Keratinocyte (primary cell): ENCODE results near the gene EN2. TPM values are rescaled to one million over a fixed set of nuclear protein-coding genes. Genes with fewer than 3 reads are reported as not detected.

Experiments used
- DNase-seq: peaks from one replicate; pipeline ENCODE4 v3.0.0-alpha.2; 2011; ENCODE audit warnings: low read depth, missing footprints, low spot score
- FAIRE-seq: peaks from 2 replicates; lab custom pipeline; 2011; peaks lifted over from hg19 to GRCh38; lab: Jason Lieb, UNC
- H2AFZ ChIP-seq: 2 replicates; pipeline ENCODE4 v1.6.0; 2012; ENCODE audit warnings: low read length, control low read depth, inconsistent platforms; ENCODE audit not compliant: control insufficient read depth
- H3K27ac ChIP-seq: 2 replicates; pipeline ENCODE4 v1.5.1; 2011; ENCODE audit warnings: low read length; ENCODE audit not compliant: control insufficient read depth, insufficient read depth
- H3K27me3 ChIP-seq: 3 replicates; pipeline ENCODE4 v1.6.0; 2011; ENCODE audit warnings: low read length; ENCODE audit not compliant: control insufficient read depth, insufficient read depth; ENCODE audit errors: extremely low read depth
- H3K36me3 ChIP-seq, 2 experiments: 2 replicates in 1 of 2; 3 replicates in 1 of 2; pipeline ENCODE4 v1.5.1; 2011; ENCODE audit warnings: low read length in 2 of 2, mild to moderate bottlenecking in 1 of 2; ENCODE audit not compliant: control insufficient read depth in 2 of 2, insufficient read depth in 2 of 2; ENCODE audit errors: extremely low read depth in 1 of 2
- H3K4me1 ChIP-seq: 3 replicates; pipeline ENCODE4 v1.5.1; 2011; ENCODE audit warnings: low read length; ENCODE audit not compliant: control insufficient read depth, insufficient read depth; ENCODE audit errors: extremely low read depth
- H3K4me2 ChIP-seq: 3 replicates; pipeline ENCODE4 v1.6.0; 2011; ENCODE audit warnings: low read depth, low read length; ENCODE audit not compliant: control insufficient read depth, insufficient read depth; ENCODE audit errors: extremely low read depth
- H3K4me3 ChIP-seq, 3 experiments: fragments of 200-600 bp in 1 of 3; sonication (generic) in 1 of 3; 2 replicates in 2 of 3; 3 replicates in 1 of 3; pipeline ENCODE4 v1.5.1; 2011 to 2016; ENCODE audit warnings: low read length in 3 of 3, mild to moderate bottlenecking in 3 of 3, control low read depth in 2 of 3, inconsistent platforms in 1 of 3, low read depth in 1 of 3, mixed read lengths in 1 of 3, mixed run types in 1 of 3, moderate library complexity in 1 of 3; ENCODE audit not compliant: control insufficient read depth in 2 of 3, insufficient read depth in 2 of 3; ENCODE audit errors: extremely low read depth in 1 of 3
- H3K79me2 ChIP-seq: 2 replicates; pipeline ENCODE4 v1.6.0; 2012; ENCODE audit warnings: low read length; ENCODE audit not compliant: control insufficient read depth, insufficient read depth
- H3K9ac ChIP-seq: 3 replicates; pipeline ENCODE4 v1.6.0; 2011; ENCODE audit warnings: low read length; ENCODE audit not compliant: control insufficient read depth, insufficient read depth; ENCODE audit errors: extremely low read depth
- H3K9me1 ChIP-seq: 3 replicates; pipeline ENCODE4 v1.6.0; 2011; ENCODE audit warnings: low read length; ENCODE audit not compliant: control insufficient read depth, insufficient read depth; ENCODE audit errors: extremely low read depth
- H3K9me3 ChIP-seq: 2 replicates; pipeline ENCODE4 v1.5.1; 2012; ENCODE audit warnings: low read depth, low read length; ENCODE audit not compliant: control insufficient read depth
- H4K20me1 ChIP-seq: 3 replicates; pipeline ENCODE4 v1.6.0; 2011; ENCODE audit warnings: low read length; ENCODE audit not compliant: control insufficient read depth, insufficient read depth; ENCODE audit errors: extremely low read depth
- CTCF ChIP-seq, 3 experiments: IDR thresholded peaks in 1 of 3; conservative IDR thresholded peaks in 1 of 3; optimal IDR thresholded peaks in 1 of 3; 2 replicates in 2 of 3; 3 replicates in 1 of 3; pipeline versions ENCODE3 to v1.5.1; 2011; ENCODE audit warnings: low read length in 3 of 3, mild to moderate bottlenecking in 3 of 3, moderate library complexity in 2 of 3, control low read depth in 1 of 3, inconsistent platforms in 1 of 3; ENCODE audit not compliant: insufficient read depth in 2 of 3; ENCODE audit errors: extremely low read depth in 1 of 3
- EZH2 ChIP-seq: IDR thresholded peaks from one replicate; pipeline ENCODE4 v1.6.1; 2012; ENCODE audit warnings: inconsistent platforms, mild to moderate bottlenecking, low read length, moderate library complexity
- dilution Hi-C: fragments of 300-500 bp; cut with MboI; formaldehyde crosslinking; loops from one replicate; pipeline ENCODE4 v1.7.0; 2020; ENCODE audit warnings: low sequenced_read_pairs; ENCODE audit not compliant: extremely low pct_ligation_motif_present
- polyA plus RNA-seq, 5 experiments: library from polyadenylated mRNA; depleted of rRNA in 3 of 5; stranded (reverse) in 3 of 5; stranded (forward) in 1 of 5; unstranded in 1 of 5; fragments of >200 nt; gene quantifications; 1 replicate in 1 of 5; 2 replicates in 3 of 5; 3 replicates in 1 of 5; pipeline versions ENCODE4 v1.2.1 to v1.2.3, GENCODE V29; 2011 to 2012; ENCODE audit warnings: missing spikeins in 2 of 5, low read depth in 1 of 5, low replicate concordance in 1 of 5

The EN2 gene
- polyA plus RNA-seq, 1 donor (not counting 4 experiments of a cell fraction or from before 2014, with no cell fraction given): 0.05 TPM

- Histone ChIP-seq H3K9me1 (no peaks in the 10 kb centered on the region), H3K9ac (no peak overlapping the region), H3K79me2 (no peaks in the 10 kb centered on the region), H3K4me2 (no peak overlapping the region), H4K20me1 (no peaks in the 10 kb centered on the region), H3K9me3 (no peaks in the 10 kb centered on the region), H3K36me3 (no peaks in the 10 kb centered on the region), H3K27me3 (peaks cover 22% of the 10 kb centered on the region), H3K4me1 (no peaks in the 10 kb centered on the region), H3K27ac (no peak overlapping the region), H2AFZ (no peak overlapping the region), H3K4me3 (no peak overlapping the region)
- DNase-seq: no peak
- no peak for TF ChIP-seq EZH2
- TF ChIP-seq CTCF (optimal IDR thresholded peaks at IDR 0.05 in 1 of 3, IDR thresholded peaks at IDR 0.05 in 1 of 3, conservative IDR thresholded peaks at IDR 0.05 in 1 of 3; ENCODE audit: extremely low read depth in 1 of 3, insufficient read depth in 2 of 3, low read length in 3 of 3): no peak
- no peak for FAIRE-seq
- dilution Hi-C loops: no loop called here
Measured at GRCh38 chr7:155495440-155496248, 37.7 kb downstream of the EN2 start.

DNA sequence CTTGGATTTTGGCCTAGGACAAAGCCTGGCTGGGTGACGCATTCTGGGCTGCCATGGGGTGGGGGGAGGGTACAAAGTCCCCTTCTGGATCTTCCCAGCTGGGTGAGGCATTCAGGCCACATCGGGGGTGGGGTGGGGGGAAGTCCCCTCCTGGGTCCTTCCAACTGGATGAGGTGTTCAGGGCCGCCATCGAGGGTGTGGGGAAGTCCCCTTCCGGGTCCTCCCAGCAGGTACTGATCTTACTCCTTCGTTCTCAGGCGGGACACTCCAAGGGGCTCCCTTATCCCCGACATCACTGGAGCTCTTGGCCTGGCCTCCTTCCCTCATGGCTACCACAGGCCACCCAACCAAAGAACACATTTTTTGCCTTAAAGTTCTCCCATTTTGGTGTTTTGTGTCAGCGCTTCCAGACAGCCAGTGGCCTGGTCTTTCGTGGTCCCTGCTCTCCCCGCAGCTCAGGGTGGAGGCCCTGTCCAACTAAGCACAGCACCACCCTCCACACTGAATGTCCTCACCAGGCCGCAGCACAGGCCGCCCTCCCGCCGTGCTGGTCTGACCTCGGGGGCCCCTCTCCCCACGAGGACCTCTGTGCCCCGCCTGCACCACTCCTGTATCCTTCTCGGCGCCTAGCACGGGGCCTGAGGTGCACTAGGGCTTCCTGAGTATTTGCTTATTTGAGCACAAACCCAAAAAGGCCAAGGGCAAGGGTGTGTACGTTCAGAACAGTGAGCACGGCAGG lies 38.5 kb downstream of the EN2 start:
- Histone ChIP-seq H4K20me1 (no peaks in the 10 kb centered on the region), H3K36me3 (no peaks in the 10 kb centered on the region), H3K9me3 (no peaks in the 10 kb centered on the region), H3K9me1 (no peaks in the 10 kb centered on the region), H3K27me3 (peaks cover 22% of the 10 kb centered on the region), H3K9ac (no peak overlapping the region), H3K27ac (no peak overlapping the region), H3K4me3 (no peak overlapping the region), H2AFZ (no peak overlapping the region), H3K79me2 (no peaks in the 10 kb centered on the region), H3K4me1 (no peaks in the 10 kb centered on the region), H3K4me2 (no peak overlapping the region)
- DNase-seq (no peak), FAIRE-seq (no peak)
- dilution Hi-C loops: no loop called here
- TF ChIP-seq CTCF (optimal IDR thresholded peaks at IDR 0.05 in 1 of 3, IDR thresholded peaks at IDR 0.05 in 1 of 3, conservative IDR thresholded peaks at IDR 0.05 in 1 of 3; ENCODE audit: extremely low read depth in 1 of 3, insufficient read depth in 2 of 3, low read length in 3 of 3) (no peak), EZH2 (no peak)
